MV-4-11 (cell line): Measurements from ENCODE around the gene ARHGAP32.
"Not testable (repeated sequence)": the region's sequence is repeated elsewhere in the genome, so short reads cannot be mapped to it uniquely, and the experiment has no call there.

Source experiments
- DNase-seq: peaks from one replicate; lab custom pipeline; 2025; lab: John Stamatoyannopoulos, UW

The ARHGAP32 gene

DNA sequence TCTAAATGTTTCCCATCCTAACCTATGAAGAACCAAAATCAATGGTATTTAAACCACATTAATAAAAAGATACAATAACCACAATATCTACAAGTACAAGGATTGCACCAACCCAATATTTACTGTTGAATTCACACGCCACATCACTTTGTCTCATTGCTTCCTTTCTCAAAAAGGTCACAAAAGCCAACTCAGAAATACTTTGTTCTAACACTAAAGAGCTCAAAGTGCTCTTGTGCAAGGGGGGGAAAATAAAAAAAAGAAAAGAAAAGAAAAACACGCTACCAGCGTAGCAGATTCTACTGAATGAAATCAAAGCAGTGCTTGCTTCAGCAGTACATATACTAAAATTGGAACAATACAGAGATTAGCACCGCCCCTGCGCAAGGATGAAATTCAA is 10.5 kb upstream of the ARHGAP32 start:
- no peak for DNase-seq

DNA sequence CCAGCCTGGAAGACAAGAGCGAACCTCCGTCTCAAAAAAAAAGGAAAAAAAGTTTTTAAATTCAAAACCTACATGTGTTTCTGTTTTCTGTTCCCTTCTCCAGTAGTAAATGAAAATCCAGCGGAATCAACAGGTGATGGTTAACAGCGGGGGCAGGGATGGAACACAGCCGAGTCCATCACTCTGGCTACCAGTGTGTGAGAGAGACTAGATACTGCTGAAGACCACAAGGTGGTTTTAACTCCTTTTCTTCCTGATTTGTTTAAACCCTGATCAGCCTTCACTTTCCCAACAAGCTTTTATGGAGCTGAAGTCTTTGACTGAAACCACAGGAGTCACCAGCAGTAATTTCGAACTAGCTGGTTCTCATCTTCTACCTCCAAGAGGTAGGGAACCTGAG is 3.6 kb upstream of the ARHGAP32 start:
- no peak for DNase-seq

DNA sequence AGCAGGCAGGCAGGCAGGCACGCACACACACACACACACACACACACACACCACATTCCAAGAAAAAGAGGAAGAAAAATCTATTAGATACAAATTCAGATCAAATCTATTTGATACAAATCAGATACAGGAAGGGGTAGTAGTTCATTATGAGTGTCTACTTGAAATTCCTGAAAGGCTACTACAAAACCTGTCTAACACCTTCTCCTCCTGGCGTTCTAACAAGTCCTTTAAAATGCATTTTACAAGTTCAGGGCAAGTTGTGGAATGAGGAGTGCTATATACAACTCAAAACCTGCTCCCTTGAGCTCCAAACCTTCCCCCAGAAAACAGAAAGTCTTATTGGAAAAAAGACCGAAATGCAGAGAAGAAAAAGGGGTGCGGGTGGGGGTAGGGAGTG is 476 bp downstream of the ARHGAP32 start:
- DNase-seq: no peak

DNA sequence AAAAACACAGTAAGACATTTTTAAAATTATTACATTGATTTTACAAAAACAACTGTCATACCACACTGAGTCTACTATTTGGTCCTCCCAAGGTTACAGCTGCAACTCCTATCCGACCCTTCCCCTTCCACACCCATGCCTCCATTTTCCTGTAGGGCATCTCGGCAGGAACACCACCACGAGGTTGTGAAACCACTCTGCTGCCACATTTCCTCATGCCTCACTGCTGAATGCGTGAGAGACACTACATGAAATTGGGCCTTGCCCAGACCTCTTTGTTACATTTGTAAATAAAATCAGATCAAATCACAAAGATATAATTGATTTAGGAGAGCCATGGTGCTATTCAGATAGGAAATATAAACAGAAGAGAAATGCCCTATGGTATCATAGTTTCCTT is 2.0 kb downstream of the ARHGAP32 start:
- DNase-seq: peak; percentile 2

DNA sequence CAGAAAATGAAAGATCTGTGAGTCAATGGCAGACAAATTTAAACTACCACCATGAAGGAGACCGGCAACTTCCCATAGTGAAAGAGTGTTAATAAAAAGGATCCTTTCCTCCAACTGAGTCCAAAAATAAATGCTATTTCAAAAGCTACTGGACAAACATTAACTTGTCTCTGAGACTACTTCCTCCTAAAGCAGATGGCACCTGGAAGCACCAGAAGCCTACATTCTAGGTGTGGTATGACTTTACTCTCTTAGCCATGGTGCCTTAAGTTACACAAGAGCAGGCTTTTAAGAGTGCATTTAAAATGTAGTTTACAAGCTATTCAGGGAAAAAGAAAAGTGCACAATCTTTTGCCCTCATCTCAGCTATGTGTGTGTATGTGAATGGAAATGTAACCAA is 2.5 kb downstream of the ARHGAP32 start:
- DNase-seq: no peak

DNA sequence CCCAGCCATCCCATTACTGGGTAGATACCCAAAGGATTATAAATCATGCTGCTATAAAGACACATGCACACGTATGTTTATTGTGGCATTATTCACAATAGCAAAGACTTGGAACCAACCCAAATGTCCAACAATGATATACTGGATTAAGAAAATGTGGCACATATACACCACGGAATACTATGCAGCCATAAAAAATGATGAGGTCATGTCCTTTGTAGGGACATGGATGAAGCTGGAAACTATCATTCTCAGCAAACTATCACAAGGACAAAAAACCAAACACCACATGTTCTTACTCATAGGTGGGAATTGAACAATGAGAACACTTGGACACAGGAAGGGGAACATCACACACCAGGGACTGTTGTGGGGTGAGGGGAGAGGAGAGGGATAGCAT is 7.0 kb downstream of the ARHGAP32 start:
- not testable (repeated sequence) for DNase-seq

DNA sequence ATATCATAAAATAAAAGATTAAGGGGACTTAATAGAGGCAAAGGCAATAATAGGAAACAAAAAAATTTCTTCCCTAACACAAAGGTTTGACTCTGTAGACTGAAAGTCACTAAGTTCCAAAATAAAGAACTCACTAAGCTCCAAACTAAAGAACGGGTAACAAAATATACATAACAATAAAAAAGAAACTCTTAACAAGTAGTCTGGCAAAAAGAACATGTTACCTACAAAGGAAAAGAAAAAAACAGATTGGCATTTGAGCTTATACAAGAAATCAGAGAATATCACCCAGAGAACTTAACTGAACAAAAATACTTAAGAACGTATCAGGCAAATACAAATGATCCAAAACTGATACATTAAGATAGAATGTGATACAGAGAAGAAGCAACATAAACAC is 7.5 kb downstream of the ARHGAP32 start:
- no peak for DNase-seq

DNA sequence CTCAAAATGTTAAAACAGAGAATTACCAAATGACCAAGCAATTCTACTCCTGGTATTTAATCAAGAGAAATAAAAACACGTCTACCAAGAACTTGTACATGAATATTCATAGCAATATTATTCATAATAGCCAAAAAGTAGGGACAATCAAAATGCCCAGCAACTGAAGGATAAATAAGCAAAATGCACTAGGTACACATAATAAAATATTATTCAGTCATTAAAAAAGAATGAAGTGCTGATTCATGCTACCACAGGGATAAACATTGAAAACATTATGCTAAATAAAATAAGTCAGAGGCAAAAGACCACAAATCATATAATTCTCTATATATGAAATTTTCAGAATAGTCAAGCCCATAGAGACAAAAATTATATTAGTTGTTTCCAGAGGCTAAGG is 24.8 kb downstream of the ARHGAP32 start:
- no peak for DNase-seq

DNA sequence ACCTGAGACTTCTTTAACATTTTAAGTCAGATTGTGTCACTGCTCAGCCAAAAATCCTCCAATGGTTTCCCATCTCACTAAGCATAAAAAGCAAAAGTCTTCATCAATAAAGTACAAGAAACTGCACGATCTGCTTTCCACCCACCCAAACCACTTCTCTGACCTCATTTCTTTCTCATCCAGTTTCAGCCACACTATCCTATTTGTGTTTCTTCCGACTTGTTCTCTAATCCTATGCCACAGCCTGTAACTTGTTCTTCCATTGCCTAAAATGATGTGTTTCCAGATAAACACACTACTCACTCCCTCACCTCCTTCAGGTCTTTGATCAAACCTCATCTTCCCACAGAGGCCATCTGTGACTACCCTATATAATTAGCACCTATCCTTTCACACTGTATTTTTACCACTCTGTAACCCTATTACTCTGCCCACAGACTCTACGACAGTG is 28.4 kb downstream of the ARHGAP32 start:
- no peak for DNase-seq

DNA sequence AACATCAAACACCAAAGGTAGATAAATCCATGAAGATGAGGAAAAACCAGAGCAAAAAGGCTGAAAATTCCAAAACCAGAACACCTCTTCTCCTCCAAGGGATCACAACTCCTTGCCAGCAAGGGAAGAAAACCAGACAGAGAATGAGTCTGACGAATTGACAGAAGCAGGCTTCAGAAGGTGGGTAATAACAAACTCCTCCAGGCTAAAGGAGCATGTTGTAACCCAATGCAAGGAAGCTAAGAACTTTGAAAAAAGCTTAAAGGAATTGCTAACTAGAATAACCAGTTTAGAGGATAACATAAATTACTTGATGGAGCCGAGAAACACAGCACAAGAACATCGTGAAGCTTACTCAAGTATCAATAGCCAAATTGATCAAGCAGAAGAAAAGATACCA is 35.0 kb downstream of the ARHGAP32 start:
- not testable (repeated sequence) for DNase-seq

DNA sequence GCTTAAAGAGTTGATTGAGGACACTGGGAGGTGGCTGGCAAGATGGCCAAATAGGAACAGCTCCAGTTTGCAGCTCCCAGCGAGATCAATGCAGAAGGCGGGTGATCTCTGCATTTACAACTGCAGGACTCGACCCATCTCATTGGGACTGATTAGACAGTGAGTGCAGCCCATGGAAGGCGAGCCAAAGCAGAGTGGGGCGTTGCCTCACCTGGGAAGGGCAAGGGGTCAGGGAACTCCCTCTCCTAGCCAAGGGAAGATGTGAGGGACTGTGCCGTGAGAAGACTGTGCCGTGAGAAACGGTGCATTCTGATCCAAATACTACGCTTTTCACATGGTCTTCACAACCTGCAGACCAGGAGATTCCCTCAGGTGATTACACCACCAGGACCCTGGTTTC is 36.4 kb downstream of the ARHGAP32 start:
- no peak for DNase-seq

DNA sequence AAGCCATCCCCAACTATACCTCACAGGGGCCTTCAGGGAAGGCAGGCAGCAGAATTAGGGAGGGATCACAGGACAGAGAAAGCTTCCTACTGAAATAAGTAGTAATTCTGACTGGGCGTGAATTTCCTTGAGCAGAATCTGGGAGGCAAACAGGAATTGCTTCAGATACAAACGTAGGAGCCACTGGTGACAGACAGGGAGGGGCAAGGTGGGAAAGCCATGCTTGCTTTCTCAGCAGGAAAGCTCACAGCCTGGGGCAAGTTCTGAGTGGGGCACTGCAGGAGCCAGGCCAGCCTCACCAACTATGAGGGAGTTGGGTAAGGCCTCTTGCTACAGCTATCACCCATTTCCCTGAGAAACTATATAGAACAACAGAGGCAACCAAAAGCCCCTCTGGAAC is 43.6 kb downstream of the ARHGAP32 start:
- DNase-seq: no peak

DNA sequence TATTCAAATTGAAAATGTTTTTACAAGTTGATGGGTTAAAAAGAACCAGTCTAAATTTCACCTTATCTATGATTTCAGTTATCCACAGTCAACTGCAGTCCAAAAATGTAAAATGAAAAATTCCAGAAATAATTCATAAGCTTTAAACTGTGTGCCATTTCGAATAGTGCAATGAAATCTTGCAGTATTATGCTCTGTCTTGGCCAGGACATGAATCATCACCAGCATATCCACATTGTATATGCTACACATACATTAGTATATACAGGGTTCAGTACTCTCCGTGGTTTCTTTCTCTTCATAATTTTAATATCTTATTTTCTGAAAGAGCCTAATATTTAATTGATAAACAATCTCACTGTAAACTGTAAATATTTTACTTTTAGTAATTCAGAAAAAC is 45.9 kb downstream of the ARHGAP32 start:
- DNase-seq: no peak

DNA sequence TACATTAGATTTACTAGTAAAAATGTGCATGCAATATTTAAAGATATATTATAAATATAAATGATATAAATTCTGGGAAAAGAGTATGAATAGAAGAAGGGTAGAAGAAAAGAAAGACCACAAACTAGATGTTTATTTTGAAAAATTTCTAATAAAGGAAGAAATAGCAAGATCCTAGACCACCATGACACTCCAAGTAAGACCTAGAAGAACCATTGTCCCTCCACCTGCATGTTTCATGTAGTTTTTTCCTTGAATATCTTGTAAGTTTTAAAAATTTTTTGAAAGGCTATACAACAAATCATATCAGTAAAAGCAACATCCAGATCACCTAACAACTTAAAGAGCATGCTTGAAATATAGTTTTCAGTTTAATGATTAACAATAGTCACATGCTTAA is 46.8 kb downstream of the ARHGAP32 start:
- DNase-seq: no peak

DNA sequence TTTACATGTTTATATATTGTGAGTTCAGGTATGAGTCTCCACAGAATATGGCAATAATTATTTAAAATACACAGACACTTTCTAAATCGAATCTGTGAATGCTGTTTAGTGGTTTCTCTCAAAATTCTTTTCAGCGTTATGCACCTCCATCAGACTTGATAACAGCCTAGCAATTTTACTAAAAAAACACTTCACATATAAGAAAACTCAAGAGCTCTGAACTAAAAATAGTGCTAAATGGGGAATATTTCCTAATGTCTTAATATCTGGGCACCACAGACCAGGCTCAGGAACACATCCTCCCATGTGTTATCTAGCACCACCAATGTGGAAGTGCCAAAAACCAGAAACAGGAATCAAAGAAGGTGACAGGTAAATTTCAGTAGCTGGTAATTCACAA is 47.9 kb downstream of the ARHGAP32 start:
- DNase-seq: no peak

DNA sequence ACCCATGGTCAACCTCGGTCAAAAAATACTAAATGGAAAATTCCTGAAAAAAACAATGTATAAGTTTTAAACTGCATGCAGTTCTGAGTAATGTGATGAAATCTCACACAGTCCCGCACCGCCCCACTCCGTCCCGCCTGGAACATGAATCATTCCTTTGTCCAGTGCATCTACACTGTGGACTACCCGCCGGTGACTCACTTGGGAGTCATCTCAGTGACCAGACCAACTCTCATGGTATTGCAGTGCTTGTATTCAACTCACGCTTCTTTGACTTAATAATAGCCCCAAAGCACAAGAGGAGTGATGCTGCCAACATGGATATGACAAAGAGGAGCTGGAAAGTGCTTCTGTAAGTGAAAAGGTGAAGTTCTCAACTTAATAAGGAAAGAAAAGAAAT is 48.8 kb downstream of the ARHGAP32 start:
- peak; percentile 74 for DNase-seq

DNA sequence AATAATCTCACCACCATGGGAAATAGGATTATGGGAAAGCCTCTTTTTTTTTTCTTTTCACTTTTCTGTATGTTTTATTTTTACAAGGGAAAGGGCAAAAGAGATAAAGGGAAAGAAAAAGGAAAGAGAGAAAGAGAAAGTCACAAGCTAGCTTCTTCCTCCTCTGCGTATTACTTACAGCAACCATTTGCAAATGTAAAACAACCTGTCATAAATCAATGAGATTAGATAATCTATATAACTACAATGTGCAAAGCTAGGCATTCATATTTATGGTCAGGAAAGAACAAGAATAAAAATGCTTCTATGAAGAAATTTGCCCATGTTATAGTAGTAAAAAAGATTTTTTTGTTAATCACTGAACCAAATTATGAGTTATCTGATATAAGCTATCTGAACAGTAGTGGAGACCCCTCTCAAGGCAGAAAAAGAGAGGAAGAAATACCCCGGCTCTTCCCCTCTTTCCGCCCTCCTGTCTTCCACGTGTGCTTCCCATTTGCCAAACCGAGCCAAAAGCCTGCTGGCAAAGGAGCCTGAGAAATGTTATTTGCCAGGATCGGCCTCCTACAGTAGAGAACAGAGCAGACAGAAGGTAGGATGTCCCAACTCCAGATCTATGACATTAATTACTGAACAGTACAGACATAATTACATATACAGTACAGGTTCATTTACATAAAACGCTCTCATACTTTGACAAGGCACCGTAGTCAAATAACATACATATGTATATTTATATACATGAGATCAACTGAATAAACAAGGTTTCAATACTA is 50.2 kb downstream of the ARHGAP32 start:
- no peak for DNase-seq

DNA sequence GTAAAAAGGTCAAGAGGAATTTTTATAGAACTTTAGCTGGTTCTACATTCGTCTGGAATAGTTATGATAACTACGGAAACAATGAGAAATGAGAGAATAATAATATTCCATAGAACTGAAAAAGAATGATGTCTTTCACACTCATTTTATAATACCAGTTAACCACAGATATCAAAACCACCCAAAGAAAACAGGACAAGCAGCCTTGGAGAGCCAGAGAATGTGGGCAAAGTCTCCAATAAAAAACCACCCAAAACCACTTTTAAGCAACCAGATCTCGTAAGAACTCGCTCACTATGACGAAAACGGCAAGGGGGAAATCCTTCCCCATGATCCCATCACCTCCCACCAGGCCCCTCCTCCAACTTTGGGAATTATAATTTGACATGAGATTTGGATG is 60.8 kb downstream of the ARHGAP32 start:
- DNase-seq: no peak

DNA sequence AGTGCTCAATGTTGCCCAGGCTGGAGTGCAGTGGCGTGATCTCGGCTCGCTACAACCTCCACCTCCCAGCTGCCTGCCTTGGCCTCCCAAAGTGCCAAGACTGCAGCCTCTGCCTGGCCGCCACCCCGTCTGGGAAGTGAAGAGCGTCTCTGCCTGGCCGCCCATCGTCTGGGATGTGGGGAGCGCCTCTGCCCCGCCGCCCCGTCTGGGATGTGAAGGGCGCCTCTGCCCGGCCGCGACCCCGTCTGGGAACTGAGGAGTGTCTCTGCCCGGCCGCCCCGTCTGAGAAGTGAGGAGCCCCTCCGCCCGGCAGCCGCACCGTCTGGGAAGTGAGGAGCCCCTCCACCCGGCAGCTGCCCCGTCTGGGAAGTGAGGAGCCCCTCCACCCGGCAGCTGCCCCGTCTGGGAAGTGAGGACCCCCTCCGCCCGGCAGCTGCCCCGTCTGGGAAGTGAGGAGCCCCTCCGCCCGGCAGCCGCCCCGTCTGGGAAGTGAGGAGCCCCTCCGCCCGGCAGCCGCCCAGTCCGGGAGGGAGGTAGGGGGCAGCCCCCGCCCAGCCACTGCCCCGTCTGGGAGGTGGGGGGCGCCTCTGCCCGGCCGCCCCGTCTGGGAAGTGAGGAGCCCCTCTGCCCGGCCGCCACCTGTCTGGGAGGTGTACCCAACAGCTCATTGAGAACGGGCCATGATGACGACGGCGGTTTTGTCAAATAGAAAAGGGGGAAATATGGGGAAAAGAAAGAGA is 63.1 kb downstream of the ARHGAP32 start:
- not testable (repeated sequence) for DNase-seq

DNA sequence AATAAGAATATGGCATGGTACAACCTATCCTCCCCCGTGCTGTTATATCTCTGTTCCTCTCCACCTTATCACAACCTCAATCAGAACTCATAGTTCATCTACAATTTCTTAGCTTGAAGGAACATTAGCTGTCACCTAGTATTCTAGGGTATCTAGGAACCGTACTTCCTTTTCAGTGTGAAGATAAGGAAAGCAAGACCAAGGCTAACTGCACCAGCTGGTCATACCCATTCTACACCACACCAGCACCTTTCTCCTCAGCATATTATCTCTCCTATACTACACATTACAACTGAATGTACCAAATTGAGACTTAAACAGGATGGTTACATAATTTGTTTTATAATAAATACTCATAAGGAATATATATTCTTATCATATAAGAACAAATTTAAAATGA is 73.1 kb downstream of the ARHGAP32 start:
- no peak for DNase-seq

DNA sequence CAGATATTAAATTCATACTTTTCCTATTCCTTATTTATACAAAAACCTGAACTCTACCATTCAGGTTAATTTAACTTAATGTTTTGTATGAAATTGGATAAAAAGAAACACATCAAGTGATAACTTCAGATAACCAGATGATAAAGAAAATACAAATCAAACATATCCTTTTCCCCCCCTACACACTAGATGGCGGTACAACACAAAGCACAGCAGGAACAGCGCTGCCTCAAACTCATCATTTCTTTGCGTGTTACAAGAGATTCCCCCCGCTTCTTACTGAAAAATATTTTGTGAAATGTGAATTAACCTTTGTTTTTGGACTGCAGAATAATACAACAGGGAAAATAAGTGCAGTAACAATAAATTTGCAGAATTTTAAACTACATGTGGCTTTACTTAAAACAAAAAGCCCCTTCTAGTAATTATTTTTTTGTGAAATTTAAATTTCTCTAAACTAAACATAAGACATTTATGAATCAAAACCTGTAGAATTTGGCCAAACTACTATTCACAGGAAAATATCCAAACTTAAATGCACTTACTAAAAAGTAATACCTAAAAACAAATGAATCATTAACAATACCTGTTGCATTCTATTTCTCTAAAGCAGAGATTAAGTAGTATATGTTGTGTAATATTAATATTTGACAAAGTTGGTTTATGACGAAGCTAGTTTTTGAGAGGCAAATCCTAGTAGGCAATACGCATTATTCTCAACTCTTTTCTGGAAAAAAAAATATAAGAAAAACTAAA is 74.4 kb downstream of the ARHGAP32 start:
- peak; percentile 52 for DNase-seq

DNA sequence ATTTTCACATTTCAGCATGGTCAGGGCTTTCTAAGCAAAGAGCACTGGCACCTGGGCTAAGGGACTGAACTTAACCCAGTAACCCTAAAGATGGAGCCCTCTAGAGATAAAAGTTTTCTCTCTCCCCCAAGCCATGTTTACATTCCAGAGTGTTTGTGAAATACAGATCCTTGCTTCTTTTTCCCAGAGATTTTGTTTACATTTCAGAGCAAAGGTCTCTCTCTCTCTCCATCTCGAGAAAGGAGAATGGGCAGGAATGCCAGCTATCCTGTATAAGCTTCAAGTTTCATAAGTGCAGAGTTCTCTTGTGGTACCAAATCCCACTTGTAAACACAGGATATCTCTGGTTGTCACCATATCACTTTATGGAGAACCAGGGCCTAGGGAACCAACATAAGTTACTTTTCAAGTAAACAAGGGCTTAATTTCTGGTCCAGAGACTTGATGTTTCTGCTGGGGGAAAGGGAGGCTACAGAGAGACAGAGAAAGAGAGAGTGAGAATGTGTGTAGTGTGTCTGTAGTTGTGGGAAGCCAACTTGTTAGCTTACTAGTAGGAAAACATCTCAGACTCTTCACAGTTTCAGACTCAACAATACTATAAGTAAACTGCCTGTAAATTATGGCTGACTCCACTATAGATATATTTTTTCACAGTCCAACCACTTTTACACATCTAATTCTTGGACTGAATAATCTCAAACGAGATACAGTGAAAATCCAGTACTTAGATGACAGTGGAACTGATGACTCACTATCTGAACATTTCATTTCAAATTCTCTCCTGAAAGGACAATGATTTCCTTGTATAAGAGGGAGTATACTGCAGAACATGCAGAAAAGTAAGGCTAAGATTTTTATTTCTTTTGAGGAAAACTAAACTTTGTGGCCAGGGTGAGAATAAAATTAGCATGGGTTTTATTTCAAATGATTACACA is 76.2 kb downstream of the ARHGAP32 start:
- no peak for DNase-seq
